OCI-LY3 (cell line): ENCODE measurements around the gene DISP1.
"Not testable (repeated sequence)": the region's sequence is repeated elsewhere in the genome, so short reads cannot be mapped to it uniquely, and the experiment has no call there.

ENCODE experiments used
- H2AFZ ChIP-seq: fragments of 200-600, 300-600 bp; shearing (Covaris generic); 2 replicates; pipeline ENCODE4 v1.6.0; 2014; ENCODE audit warnings: antibody characterized with exemption, low read depth, low read length
- H3K27ac ChIP-seq: fragments of 200-600, 300-600 bp; sonication (generic); 2 replicates; pipeline ENCODE4 v1.5.1; 2014; ENCODE audit warnings: mild to moderate bottlenecking, low read length, moderate library complexity, mixed read lengths
- H3K27me3 ChIP-seq: fragments of 200-600, 300-600 bp; sonication (generic); 2 replicates; pipeline ENCODE4 v1.6.1; 2014; ENCODE audit warnings: low read depth, low read length, mixed read lengths
- H3K36me3 ChIP-seq: fragments of 200-600, 300-600 bp; sonication (generic); replicated peaks from 2 replicates; pipeline ENCODE3; 2014; ENCODE audit warnings: low read depth, low read length, mixed read lengths
- H3K4me1 ChIP-seq: fragments of 300-600, 200-600 bp; sonication (generic); 2 replicates; pipeline ENCODE4 v1.6.1; 2014; ENCODE audit warnings: low read length, mixed read lengths
- H3K4me2 ChIP-seq: fragments of 200-600, 300-600 bp; sonication (generic); 2 replicates; pipeline ENCODE4 v1.6.1; 2014; ENCODE audit warnings: low read length, mixed read lengths
- H3K4me3 ChIP-seq: fragments of 300-600, 200-600 bp; sonication (generic); 2 replicates; pipeline ENCODE4 v1.5.1; 2014; ENCODE audit warnings: antibody characterized with exemption, mild to moderate bottlenecking, low read length, moderate library complexity
- H3K79me2 ChIP-seq: fragments of 300-600, 200-600 bp; shearing (Covaris generic); 2 replicates; pipeline ENCODE4 v1.6.1; 2014; ENCODE audit warnings: mild to moderate bottlenecking, low read length, mixed read lengths
- H3K9ac ChIP-seq: fragments of 300-600, 200-600 bp; shearing (Covaris generic); 2 replicates; pipeline ENCODE4 v1.6.0; 2014; ENCODE audit warnings: mild to moderate bottlenecking, low read length, moderate library complexity
- H3K9me3 ChIP-seq: fragments of 200-600, 300-600 bp; shearing (Covaris generic); 2 replicates; pipeline ENCODE4 v1.6.1; 2014; ENCODE audit warnings: low read length, mixed read lengths; ENCODE audit not compliant: insufficient read depth
- H4K20me1 ChIP-seq: fragments of 200-600, 300-600 bp; sonication (generic); 2 replicates; pipeline ENCODE4 v1.6.1; 2016; ENCODE audit warnings: low read length, mixed read lengths; ENCODE audit not compliant: insufficient read depth
- CTCF ChIP-seq: fragments of 200-600, 300-600 bp; sonication (generic); IDR thresholded peaks from 2 replicates; pipeline ENCODE4 v1.5.1; 2014; ENCODE audit warnings: antibody characterized with exemption, low read length, low read depth
- EZH2phosphoT487 ChIP-seq: fragments of 200-600 bp; shearing (Covaris generic); IDR thresholded peaks from 2 replicates; pipeline ENCODE4 v1.6.1; 2018; ENCODE audit warnings: antibody characterized with exemption, mixed run types, low read depth

Gene DISP1

GRCh38 chr1:222833356-222833876 lies 18.6 kb downstream of the DISP1 start:
- no peak overlapping the region for H3K27ac ChIP-seq
- no peak overlapping the region for H2AFZ ChIP-seq
- no peaks in the 10 kb centered on the region for H3K9me3 ChIP-seq
- no peaks in the 10 kb centered on the region for H3K4me1 ChIP-seq
- H3K79me2 ChIP-seq = no peaks in the 10 kb centered on the region
- H3K27me3 ChIP-seq = no peaks in the 10 kb centered on the region
- no peaks in the 10 kb centered on the region for H4K20me1 ChIP-seq
- H3K4me2 ChIP-seq = no peak overlapping the region
- H3K4me3 ChIP-seq = no peak overlapping the region
- no peak for TF ChIP-seq EZH2phosphoT487
- no peak overlapping the region for H3K9ac ChIP-seq
- no peaks in the 10 kb centered on the region for H3K36me3 ChIP-seq

- no peak overlapping the region for H3K4me3 ChIP-seq
- H4K20me1 ChIP-seq = no peaks in the 10 kb centered on the region
- no peaks in the 10 kb centered on the region for H3K4me1 ChIP-seq
- H3K27me3 ChIP-seq = no peaks in the 10 kb centered on the region
- no peak overlapping the region for H3K4me2 ChIP-seq
- H3K9ac ChIP-seq = no peak overlapping the region
- H3K27ac ChIP-seq = no peak overlapping the region
- H3K9me3 ChIP-seq = no peaks in the 10 kb centered on the region
- TF ChIP-seq EZH2phosphoT487 = no peak
- TF ChIP-seq CTCF = no peak
- H3K79me2 ChIP-seq = no peaks in the 10 kb centered on the region
- no peak overlapping the region for H2AFZ ChIP-seq
- H3K36me3 ChIP-seq = no peaks in the 10 kb centered on the region
These were observed 28.9 kb downstream of the DISP1 start for GRCh38 chr1:222843469-222844410.

- H3K27me3 ChIP-seq = no peaks in the 10 kb centered on the region
- H3K4me2 ChIP-seq = no peak overlapping the region
- no peaks in the 10 kb centered on the region for H3K36me3 ChIP-seq
- H3K27ac ChIP-seq = no peak overlapping the region
- no peaks in the 10 kb centered on the region for H3K9me3 ChIP-seq
- H3K4me3 ChIP-seq = no peak overlapping the region
- no peak for TF ChIP-seq CTCF
- TF ChIP-seq EZH2phosphoT487 = no peak
- no peak overlapping the region for H3K9ac ChIP-seq
- no peaks in the 10 kb centered on the region for H3K4me1 ChIP-seq
- no peak overlapping the region for H2AFZ ChIP-seq
- no peaks in the 10 kb centered on the region for H4K20me1 ChIP-seq
- no peaks in the 10 kb centered on the region for H3K79me2 ChIP-seq
These were observed 29.6 kb downstream of the DISP1 start for GRCh38 chr1:222844411-222844779.

GRCh38 chr1:222845763-222846162 lies 30.9 kb downstream of the DISP1 start:
- no peaks in the 10 kb centered on the region for H4K20me1 ChIP-seq
- no peaks in the 10 kb centered on the region for H3K36me3 ChIP-seq
- no peak overlapping the region for H2AFZ ChIP-seq
- H3K79me2 ChIP-seq = no peaks in the 10 kb centered on the region
- no peak overlapping the region for H3K4me2 ChIP-seq
- no peaks in the 10 kb centered on the region for H3K27me3 ChIP-seq
- H3K4me1 ChIP-seq = no peaks in the 10 kb centered on the region
- no peaks in the 10 kb centered on the region for H3K9me3 ChIP-seq
- H3K9ac ChIP-seq = no peak overlapping the region
- no peak overlapping the region for H3K4me3 ChIP-seq
- no peak for TF ChIP-seq CTCF
- no peak for TF ChIP-seq EZH2phosphoT487
- no peak overlapping the region for H3K27ac ChIP-seq

GRCh38 chr1:222850550-222850949 lies 35.7 kb downstream of the DISP1 start:
- H3K9ac ChIP-seq, H3K4me2 ChIP-seq, H3K79me2 ChIP-seq, H3K36me3 ChIP-seq, H3K27me3 ChIP-seq, H3K27ac ChIP-seq, H2AFZ ChIP-seq, H3K4me1 ChIP-seq, H4K20me1 ChIP-seq, H3K4me3 ChIP-seq, H3K9me3 ChIP-seq: not testable (repeated sequence)
